GM23248 (cell line): ENCODE measurements around the gene MIEN1. TPM values are rescaled to one million over a fixed set of nuclear protein-coding genes. Genes with fewer than 3 reads are reported as not detected.

Experiments
- DNase-seq: peaks from one replicate; pipeline ENCODE4 v3.0.0-alpha.2; 2015
- H2AFZ ChIP-seq: fragments of 200-600 bp; sonication (generic); 2 replicates; pipeline ENCODE4 v1.6.1; 2016; ENCODE audit warnings: antibody characterized with exemption
- H3F3A ChIP-seq: fragments of 200-600 bp; sonication (generic); 2 replicates; pipeline ENCODE4 v1.6.1; 2016; ENCODE audit warnings: mild to moderate bottlenecking, antibody characterized with exemption, mixed run types; ENCODE audit not compliant: insufficient read depth
- H3K27ac ChIP-seq: fragments of 200-600 bp; sonication (generic); 2 replicates; pipeline ENCODE4 v1.5.1; 2016; ENCODE audit warnings: mild to moderate bottlenecking
- H3K27me3 ChIP-seq: fragments of 200-600 bp; sonication (generic); replicated peaks from 2 replicates; pipeline ENCODE4 v1.6.1; 2016; ENCODE audit warnings: mild to moderate bottlenecking; ENCODE audit not compliant: insufficient read depth
- H3K36me3 ChIP-seq: fragments of 200-600 bp; sonication (generic); 2 replicates; pipeline ENCODE4 v1.6.1; 2016; ENCODE audit warnings: low read depth, mild to moderate bottlenecking
- H3K4me1 ChIP-seq: fragments of 200-600 bp; sonication (generic); 2 replicates; pipeline ENCODE4 v1.6.1; 2016; ENCODE audit warnings: mild to moderate bottlenecking; ENCODE audit not compliant: insufficient read depth
- H3K4me2 ChIP-seq: fragments of 200-600 bp; sonication (generic); one replicate; pipeline ENCODE4 v1.6.1; 2016; ENCODE audit warnings: mild to moderate bottlenecking; ENCODE audit not compliant: unreplicated experiment
- H3K4me3 ChIP-seq: fragments of 200-600 bp; sonication (generic); 2 replicates; pipeline ENCODE4 v1.5.1; 2016; ENCODE audit warnings: mild to moderate bottlenecking
- H3K79me2 ChIP-seq: fragments of 200-600 bp; sonication (generic); 2 replicates; pipeline ENCODE4 v1.6.1; 2016; ENCODE audit warnings: mild to moderate bottlenecking; ENCODE audit not compliant: insufficient read depth
- H3K9ac ChIP-seq: fragments of 200-600 bp; sonication (generic); 2 replicates; pipeline ENCODE4 v1.6.1; 2016; ENCODE audit warnings: mild to moderate bottlenecking
- H3K9me2 ChIP-seq: fragments of 200-600 bp; sonication (generic); 2 replicates; pipeline ENCODE4 v1.6.1; 2016; ENCODE audit warnings: mixed run types, mild to moderate bottlenecking, moderate library complexity; ENCODE audit not compliant: insufficient read depth
- H3K9me3 ChIP-seq: fragments of 200-600 bp; sonication (generic); one replicate; pipeline ENCODE4 v1.6.1; 2017; ENCODE audit warnings: low read depth
- H4K20me1 ChIP-seq: fragments of 200-600 bp; sonication (generic); 2 replicates; pipeline ENCODE4 v1.6.0; 2016; ENCODE audit not compliant: insufficient read depth
- EZH2 ChIP-seq: fragments of 200-600 bp; sonication (generic); IDR thresholded peaks from 2 replicates; pipeline ENCODE4 v1.6.1; 2018; ENCODE audit warnings: antibody characterized with exemption, mild to moderate bottlenecking; ENCODE audit not compliant: insufficient read depth, poor library complexity, severe bottlenecking
- EZH2phosphoT487 ChIP-seq: fragments of 200-600 bp; sonication (generic); IDR thresholded peaks from 2 replicates; pipeline ENCODE4 v1.6.1; 2018; ENCODE audit warnings: antibody characterized with exemption, moderate library complexity, mild to moderate bottlenecking, low read depth; ENCODE audit not compliant: insufficient read depth
- WGBS, 2 experiments: methylation state at CpG; one replicate each; pipeline ENCODE4 v1.1.6; 2015 to 2017; ENCODE audit warnings: low lambda C conversion rate in 2 of 2, low coverage in 1 of 2; ENCODE audit errors: missing lambda C conversion rate in 2 of 2; 5-methylcytosine and 5-hydroxymethylcytosine counted together
- in situ Hi-C: fragments of 300-500 bp; cut with MboI; formaldehyde crosslinking; loops from 2 replicates; pipeline ENCODE4 v1.15.0; 2020
- polyA plus RNA-seq: library from polyadenylated mRNA; unstranded; fragments of >200 nt; fragmentation: Nextera tagmentation; extraction: Ambion mirVana; gene quantifications from 2 replicates; pipeline ENCODE4 v1.2.1, GENCODE V29; 2016
- total RNA-seq: library from RNA; depleted of rRNA; stranded (reverse); fragments of >200 nt; shearing (Covaris generic); gene quantifications from 2 replicates; pipeline ENCODE4 v1.2.3, GENCODE V29; 2014

Gene MIEN1
- total and polyA plus RNA-seq, 2 experiments from 2014 or later = 33.6 to 85.4 TPM

GRCh38 chr17:39703913-39704312 lies 26.4 kb downstream of the MIEN1 start:
- H3K9me2 ChIP-seq = no peaks in the 10 kb centered on the region
- no peak overlapping the region for H3K27ac ChIP-seq
- H3K4me2 ChIP-seq = no peak overlapping the region
- TF ChIP-seq EZH2 = no peak
- TF ChIP-seq EZH2phosphoT487 = no peak
- H3F3A ChIP-seq = no peaks in the 10 kb centered on the region
- in situ Hi-C loops = no loop called here
- DNase-seq = no peak
- H3K9me3 ChIP-seq = no peaks in the 10 kb centered on the region
- WGBS, 2 experiments = 88 to 97% methylated on average over 5 of the region's 5 CpGs
- no peak overlapping the region for H3K4me3 ChIP-seq
- no peaks in the 10 kb centered on the region; the same call in 1 of the 2 replicates for H3K36me3 ChIP-seq
- peaks cover 73% of the 10 kb centered on the region for H3K79me2 ChIP-seq
- no peaks in the 10 kb centered on the region for H3K27me3 ChIP-seq
- peaks cover 11% of the 10 kb centered on the region for H3K4me1 ChIP-seq
- no peak overlapping the region for H3K9ac ChIP-seq
- H2AFZ ChIP-seq = no peak overlapping the region
- H4K20me1 ChIP-seq = no peaks in the 10 kb centered on the region

- Histone ChIP-seq H4K20me1 (no peaks in the 10 kb centered on the region), H3K4me3 (no peak overlapping the region), H3K79me2 (peaks cover 74% of the 10 kb centered on the region), H3K4me2 (no peak overlapping the region), H3K9ac (no peak overlapping the region), H2AFZ (no peak overlapping the region), H3F3A (no peaks in the 10 kb centered on the region), H3K9me2 (no peaks in the 10 kb centered on the region), H3K9me3 (no peaks in the 10 kb centered on the region), H3K36me3 (no peaks in the 10 kb centered on the region; the same call in 1 of the 2 replicates), H3K27ac (no peak overlapping the region), H3K4me1 (peaks cover 11% of the 10 kb centered on the region), H3K27me3 (no peaks in the 10 kb centered on the region)
- WGBS, 2 experiments = 69 to 73% methylated on average over 12 of the region's 12 CpGs
- TF ChIP-seq EZH2 = no peak
- no peak for TF ChIP-seq EZH2phosphoT487
- in situ Hi-C loops = no loop called here
- no peak for DNase-seq
Observed at GRCh38 chr17:39702901-39703893, 27.1 kb downstream of the MIEN1 start.

- in situ Hi-C loops = no loop called here
- peaks cover 11% of the 10 kb centered on the region for H3K4me1 ChIP-seq
- H3F3A ChIP-seq = no peaks in the 10 kb centered on the region
- H3K9ac ChIP-seq = peak overlapping the region; percentile 85
- no peak for TF ChIP-seq EZH2
- TF ChIP-seq EZH2phosphoT487 = no peak
- H3K4me2 ChIP-seq = peak overlapping the region; percentile 98
- WGBS, 2 experiments = 62 to 64% methylated on average over 4 of the region's 4 CpGs
- no peak overlapping the region for H3K27ac ChIP-seq
- no peaks in the 10 kb centered on the region for H3K9me3 ChIP-seq
- H3K36me3 ChIP-seq = no peaks in the 10 kb centered on the region
- H3K9me2 ChIP-seq = no peaks in the 10 kb centered on the region
- peaks cover 74% of the 10 kb centered on the region for H3K79me2 ChIP-seq
- H3K27me3 ChIP-seq = no peaks in the 10 kb centered on the region
- peak overlapping the region; percentile 81 for H3K4me3 ChIP-seq
- no peak overlapping the region for H2AFZ ChIP-seq
- no peaks in the 10 kb centered on the region for H4K20me1 ChIP-seq
- no peak for DNase-seq
Observed at GRCh38 chr17:39701784-39702422, 28.4 kb downstream of the MIEN1 start.

GRCh38 chr17:39701012-39701783 lies 29.1 kb downstream of the MIEN1 start:
- H3K9me3 ChIP-seq = no peaks in the 10 kb centered on the region
- DNase-seq = no peak
- no peaks in the 10 kb centered on the region for H3K9me2 ChIP-seq
- no peak overlapping the region for H3K27ac ChIP-seq
- H3K79me2 ChIP-seq = peaks cover 70% of the 10 kb centered on the region
- peaks cover 11% of the 10 kb centered on the region for H3K4me1 ChIP-seq
- H3F3A ChIP-seq = no peaks in the 10 kb centered on the region
- peak overlapping the region; percentile 81 for H3K4me3 ChIP-seq
- no peaks in the 10 kb centered on the region for H3K27me3 ChIP-seq
- no peaks in the 10 kb centered on the region for H3K36me3 ChIP-seq
- in situ Hi-C loops = no loop called here
- no peak for TF ChIP-seq EZH2
- TF ChIP-seq EZH2phosphoT487 = no peak
- H3K9ac ChIP-seq = peak overlapping the region; percentile 85
- no peak overlapping the region for H2AFZ ChIP-seq
- H4K20me1 ChIP-seq = no peaks in the 10 kb centered on the region
- WGBS, 2 experiments = 47 to 48% methylated on average over 10 of the region's 10 CpGs
- peak overlapping the region; percentile 98 for H3K4me2 ChIP-seq
